NCI-H1930 (cell line): ENCODE measurements around the gene PLCB1.

Source experiments
- DNase-seq, 2 experiments: peaks; one replicate each; lab custom pipeline; 2025; lab: John Stamatoyannopoulos, UW

Gene PLCB1

DNA sequence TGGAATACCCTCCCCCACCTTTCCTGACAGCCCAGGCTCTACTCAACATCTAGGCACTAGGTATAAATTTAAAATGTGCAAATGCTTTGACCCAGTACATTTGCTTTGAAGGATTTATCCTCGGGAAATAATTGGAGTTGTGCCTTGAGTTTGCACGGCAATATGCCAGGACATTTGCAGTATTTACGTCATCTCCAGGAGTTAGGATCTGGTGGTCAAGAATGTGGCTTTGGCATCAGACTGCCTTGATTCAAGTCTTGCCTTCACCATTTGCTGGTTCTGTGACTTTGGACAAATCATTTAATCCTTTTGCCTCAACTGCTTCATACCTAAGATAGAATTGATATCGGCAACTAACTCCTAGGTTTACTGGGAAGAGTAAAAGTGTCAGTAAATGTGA, 169.6 kb downstream of the PLCB1 start:
- no peak for DNase-seq

- DNase-seq: no peak
Measured at GRCh38 chr20:8303651-8304050, 171.6 kb downstream of the PLCB1 start.

- DNase-seq: no peak
Measured at GRCh38 chr20:8304124-8304816, 172.2 kb downstream of the PLCB1 start.

GRCh38 chr20:8305449-8305978, 173.4 kb downstream of the PLCB1 start:
- DNase-seq: peak; percentile 17 to 32

GRCh38 chr20:8306937-8307336, 174.9 kb downstream of the PLCB1 start:
- no peak for DNase-seq

DNA sequence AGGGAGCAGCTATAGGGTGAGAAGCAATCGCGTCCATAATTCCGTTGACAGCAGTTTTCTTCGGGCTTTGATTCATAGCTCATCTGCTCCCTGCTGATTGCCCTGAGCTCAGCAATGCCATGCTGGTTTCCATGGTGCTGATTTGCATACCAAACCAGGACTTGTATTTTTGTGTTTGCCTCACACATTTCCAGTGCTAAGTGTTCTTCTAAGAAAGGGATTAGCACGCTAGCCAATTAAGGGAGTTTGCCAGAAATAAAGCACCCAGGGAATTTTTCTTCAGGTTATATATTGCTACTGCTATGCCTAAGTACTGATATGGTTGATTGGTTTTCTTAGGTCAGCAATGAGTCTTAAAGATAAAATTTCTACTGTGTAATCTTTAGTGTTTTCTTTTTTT, 177.6 kb downstream of the PLCB1 start:
- DNase-seq: no peak

DNA sequence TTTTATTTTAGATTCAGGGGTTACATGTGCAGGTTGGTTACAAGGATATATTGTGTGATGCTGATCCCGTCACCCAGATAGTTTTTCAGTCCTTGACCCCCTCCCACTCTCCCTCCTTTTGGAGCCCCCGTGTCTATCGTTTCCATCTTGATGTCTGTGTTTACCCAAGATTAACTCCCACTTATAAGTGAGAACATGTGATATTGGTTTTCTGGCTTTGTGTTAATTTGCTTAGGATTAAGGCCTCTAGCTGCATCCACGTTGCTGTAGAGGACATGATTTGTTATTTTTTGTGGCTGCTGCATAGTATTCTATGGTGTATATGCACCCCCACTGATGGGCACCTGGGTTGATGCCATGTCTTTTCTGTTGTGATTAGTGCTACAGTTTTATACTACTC, 178.6 kb downstream of the PLCB1 start:
- no peak for DNase-seq

DNA sequence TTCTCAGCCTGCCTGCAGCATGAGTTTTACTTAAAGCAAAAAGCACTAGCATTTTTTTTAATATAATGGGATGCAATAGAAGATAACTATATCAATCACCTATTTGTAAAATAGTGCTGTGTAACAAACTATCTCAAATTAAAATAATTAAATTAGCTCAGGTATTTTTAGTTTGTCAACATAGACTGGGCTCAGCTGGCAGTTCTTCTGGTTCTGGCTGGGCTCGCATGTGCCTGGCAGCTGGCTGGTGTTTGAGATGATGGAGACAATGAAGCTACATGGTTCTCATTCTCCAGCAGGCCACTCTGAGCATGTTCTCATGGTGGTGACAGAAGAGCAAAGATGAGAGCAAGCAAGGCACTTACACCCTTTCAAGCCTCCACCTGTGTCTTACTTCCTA, 181.0 kb downstream of the PLCB1 start:
- no peak for DNase-seq

- DNase-seq: no peak
Measured at GRCh38 chr20:8315639-8316573, 183.8 kb downstream of the PLCB1 start.

DNA sequence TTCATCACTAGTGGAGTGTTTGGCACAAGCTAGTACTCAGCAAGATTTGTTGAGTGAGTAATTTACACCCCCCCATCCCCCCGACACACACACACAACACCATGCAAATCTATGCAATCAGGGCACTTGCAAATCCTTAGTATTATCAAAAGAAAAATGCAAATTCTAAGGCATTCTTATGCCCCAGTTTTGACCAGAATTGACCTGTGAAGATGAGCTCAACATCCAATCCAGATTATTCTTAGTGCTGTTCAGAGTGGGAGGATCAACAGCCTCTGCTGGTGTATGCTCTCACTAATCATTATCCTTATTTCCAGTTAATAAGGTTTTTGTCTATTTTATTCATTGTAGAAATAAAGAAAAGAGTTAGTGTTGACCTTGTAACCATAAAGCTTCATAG, 185.4 kb downstream of the PLCB1 start:
- DNase-seq: no peak

GRCh38 chr20:8318965-8319625, 187.0 kb downstream of the PLCB1 start:
- no peak for DNase-seq

GRCh38 chr20:8320306-8320705, 188.2 kb downstream of the PLCB1 start:
- DNase-seq: no peak

GRCh38 chr20:8321001-8321400, 188.9 kb downstream of the PLCB1 start:
- no peak for DNase-seq

DNA sequence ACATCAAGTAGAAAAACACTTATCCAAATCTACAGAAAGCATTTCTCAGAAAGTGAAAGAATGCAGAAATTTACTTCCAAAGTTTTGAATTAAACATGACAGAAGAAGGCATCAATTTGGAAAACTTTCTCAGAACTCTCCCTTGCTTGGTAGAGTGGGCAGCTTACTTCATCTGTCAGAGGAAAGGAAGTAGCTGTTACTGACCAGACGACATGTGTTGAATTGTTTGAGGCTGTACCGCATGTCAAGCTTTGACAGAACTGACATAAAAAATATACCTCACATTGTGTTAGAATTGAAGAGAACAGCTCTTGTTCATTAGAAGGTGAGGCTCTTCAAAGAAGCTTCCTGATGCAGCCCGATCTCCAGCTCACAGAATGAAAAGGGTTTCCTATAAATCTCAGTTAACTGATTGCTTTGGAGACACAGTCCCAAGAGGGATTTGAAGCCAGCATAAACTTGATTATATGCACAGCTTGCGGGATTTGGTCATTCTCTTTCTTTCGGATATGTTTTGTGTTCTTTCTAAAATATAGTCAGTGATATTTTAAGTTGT, 190.7 kb downstream of the PLCB1 start:
- DNase-seq: no peak

GRCh38 chr20:8326191-8326590, 194.1 kb downstream of the PLCB1 start:
- DNase-seq: no peak

GRCh38 chr20:8326899-8327298, 194.8 kb downstream of the PLCB1 start:
- no peak for DNase-seq

DNA sequence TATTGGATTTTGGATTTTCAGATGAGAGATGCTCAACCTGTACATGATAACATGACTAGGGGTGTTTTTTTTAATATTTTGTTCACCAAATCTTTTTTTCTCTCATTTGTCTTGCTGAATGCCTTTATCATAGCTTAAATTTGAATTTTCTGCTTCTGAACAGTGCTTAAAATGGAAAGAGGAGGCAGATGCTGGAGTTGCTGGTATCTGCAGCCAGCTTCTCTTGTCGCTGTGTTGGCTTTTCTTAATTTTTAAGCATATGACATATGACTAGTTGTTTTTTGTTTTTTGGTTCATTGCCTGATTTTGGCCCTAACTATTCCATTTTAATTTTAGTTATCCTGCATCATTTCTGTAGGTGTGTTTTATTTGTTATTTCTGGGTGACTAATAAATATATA, 196.1 kb downstream of the PLCB1 start:
- no peak for DNase-seq

DNA sequence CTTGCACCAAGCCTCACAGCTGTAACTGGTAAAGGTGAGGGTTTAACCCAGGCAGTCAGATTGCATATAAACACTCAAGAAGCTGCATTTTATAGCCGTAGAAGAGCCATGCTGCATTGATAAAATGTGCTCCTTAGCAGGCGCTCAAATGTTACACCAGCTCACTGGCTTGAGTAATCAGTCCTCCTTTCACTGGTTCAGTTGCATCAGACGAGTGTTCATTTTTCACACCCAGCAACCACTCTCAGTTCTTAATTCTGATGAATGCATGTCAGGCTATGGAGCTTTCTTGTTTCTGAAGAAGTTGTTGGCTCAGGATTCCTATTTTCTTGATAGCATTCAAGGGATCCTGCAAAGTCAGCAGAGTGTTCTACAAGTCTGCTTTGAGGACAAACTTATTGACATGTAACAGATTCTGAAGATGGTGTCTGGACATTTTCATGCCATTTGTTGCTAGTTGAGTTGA, 198.3 kb downstream of the PLCB1 start:
- DNase-seq: no peak

DNA sequence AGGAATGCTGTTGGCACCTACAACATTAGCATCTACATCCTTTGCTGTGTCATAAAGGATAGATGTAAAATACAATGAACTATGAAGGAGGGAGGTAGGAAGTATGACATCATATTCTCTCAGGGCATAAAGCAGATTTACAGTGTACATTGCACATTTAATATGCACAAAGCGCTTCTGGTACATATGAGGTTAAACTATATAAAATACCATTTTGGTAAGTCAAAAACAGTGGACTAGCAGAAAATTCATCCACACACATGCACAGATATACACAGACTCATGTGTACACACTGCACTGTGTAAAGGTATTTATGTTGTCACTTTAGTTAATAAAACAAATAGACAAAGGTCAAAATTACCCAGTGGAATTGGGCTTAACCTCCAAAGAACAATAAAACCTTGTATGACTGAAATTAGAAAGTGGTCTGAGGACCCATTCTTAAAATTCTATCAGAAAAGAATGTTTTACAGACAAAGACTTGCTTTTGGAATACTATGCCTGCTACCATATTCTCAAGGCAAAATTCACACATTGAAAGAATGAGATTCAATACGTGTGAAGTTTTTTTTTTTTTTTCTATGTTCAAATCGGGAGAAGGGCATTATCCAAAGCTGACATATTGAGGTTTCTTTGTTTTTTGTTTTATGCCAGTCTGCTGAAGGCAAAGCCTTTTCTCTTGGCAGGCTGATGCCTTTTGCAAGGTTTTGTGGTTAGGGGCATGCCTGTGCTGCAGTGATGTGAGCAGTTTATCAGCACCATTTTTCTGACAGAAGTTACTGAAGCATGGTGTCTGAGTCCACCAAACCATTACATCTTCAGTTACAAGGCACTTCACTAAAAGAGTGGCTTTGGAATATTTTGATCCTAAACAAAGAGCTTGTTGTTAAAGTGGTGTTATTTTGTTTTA, 199.0 kb downstream of the PLCB1 start:
- no peak for DNase-seq

DNA sequence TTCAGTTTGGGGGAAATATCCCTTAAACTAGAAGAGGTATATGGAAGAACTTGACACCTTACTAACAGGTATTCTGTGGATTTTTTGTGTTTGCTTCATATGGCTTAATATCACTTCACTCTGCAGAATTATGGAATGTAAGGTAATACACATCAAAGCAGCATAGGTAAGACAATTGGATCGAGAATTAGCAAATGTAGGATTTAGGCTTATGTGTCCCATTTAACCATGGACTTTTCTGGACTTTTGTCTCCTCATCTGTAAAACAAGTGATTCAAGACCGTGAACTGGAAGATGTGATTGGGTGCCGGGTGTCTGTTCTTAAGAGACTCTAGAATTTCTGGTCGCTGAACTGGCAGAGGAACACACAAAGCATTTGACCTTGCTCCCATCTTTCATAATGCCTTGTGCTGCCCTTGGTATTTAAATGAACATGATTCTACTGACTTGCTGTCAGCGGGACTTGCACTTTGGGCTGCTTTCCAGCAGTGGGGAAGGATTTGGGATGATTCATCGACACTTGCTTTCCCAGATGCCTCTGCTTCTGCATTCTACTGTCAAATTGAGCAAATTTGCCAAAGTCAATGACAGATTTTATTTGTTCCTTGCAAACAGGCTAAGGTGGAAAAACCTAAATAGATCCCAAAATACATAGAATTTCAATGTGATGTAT, 199.8 kb downstream of the PLCB1 start:
- no peak for DNase-seq
